GM19240 (cell line): ENCODE data around the gene TNFRSF21.
"Not testable (repeated sequence)": the region's sequence is repeated elsewhere in the genome, so short reads cannot be mapped to it uniquely, and the experiment has no call there.

Experiments used
- DNase-seq: peaks from one replicate; pipeline ENCODE4 v3.0.0; 2011; ENCODE audit warnings: low spot score; ENCODE audit not compliant: insufficient read length

TNFRSF21 gene

DNA sequence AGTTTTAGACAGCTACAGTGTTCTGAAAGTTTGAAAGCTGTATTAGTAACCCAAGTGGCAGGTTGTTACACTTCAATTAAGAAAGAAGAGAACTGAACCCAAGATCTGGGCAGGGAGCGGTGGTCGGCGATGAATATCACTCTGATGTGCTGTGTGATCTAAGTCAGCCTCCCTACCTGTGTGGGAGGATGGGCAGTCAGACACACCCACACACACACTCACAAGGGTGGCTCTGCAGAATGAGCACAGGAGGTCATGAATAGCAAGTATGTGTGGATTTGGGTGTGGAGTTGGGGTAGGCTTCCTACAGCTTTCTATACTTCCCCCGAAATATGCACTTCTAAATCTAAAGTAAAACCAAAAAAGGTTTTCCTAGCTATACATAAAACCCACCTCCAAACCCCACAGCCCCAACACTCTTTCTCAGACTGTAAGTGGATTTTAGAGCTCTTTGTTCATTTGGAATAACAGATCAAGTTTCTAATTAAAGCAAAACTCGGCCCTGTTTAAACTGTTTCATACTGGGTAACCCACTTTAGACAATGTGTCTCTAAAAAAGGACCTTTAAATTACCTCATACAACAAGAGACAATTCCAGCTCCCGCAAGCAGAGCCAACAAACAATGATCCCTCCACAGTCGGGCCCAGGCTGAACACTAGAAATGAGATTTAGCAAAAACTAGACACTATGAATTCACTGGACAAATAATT is 19.4 kb downstream of the TNFRSF21 start:
- DNase-seq, result no peak

DNA sequence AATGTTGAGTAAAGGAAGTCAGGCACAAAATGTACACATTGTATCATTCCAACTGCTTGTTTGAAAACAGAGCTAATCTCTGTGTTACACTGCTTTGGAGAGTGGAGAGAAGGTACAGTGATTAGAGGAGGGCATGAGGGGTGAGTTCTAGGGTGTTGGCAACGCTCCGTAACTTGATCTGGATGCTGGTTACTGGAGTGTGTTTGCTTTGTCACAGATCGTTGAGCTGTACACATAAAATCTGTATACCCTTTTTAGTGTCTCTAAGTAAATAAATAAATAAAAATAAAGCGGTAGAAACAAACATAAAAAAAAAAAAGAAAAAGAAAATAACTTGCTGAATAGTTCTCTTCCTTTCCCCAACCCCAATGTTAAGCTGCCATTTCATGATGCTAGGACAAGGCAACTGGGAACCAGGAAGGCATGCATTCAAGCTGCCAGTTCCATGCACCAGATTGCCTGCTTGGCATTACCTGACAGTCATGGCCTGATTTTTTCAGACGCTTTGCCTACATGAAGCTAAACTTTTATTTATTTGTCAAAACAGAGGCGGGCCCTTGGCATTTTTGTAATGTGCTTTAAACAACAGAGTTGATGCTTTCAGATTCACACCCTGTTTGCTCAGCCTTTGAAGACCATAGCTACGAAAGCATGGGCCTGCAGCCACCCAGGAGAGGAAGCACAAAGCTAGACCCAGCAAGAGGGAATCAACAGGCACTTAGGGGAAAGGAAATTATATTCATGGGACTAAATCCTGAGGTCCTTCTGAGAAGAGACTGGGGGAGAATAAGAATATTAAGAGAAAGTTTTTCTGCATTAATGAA is 21.2 kb downstream of the TNFRSF21 start:
- DNase-seq, result no peak

DNA sequence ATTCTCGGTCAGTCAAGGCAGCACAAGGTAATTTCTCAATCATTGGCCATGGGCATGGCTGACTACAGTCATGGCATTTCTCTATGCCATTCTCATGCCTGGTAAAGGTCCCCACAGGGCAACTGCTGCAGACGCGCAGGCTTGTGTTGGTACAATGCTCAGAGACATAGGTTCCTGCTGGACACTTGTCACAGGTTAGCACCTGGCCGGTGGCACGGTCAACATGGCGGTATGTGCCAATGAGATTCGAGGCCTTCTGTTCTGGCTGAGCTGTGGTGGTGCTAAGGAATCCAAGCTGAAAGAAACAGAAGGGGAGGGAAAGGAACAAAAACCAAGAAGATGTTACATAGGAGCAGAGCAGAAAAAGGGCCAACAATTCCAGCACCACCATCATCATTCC is 23.4 kb downstream of the TNFRSF21 start:
- DNase-seq, result no peak

DNA sequence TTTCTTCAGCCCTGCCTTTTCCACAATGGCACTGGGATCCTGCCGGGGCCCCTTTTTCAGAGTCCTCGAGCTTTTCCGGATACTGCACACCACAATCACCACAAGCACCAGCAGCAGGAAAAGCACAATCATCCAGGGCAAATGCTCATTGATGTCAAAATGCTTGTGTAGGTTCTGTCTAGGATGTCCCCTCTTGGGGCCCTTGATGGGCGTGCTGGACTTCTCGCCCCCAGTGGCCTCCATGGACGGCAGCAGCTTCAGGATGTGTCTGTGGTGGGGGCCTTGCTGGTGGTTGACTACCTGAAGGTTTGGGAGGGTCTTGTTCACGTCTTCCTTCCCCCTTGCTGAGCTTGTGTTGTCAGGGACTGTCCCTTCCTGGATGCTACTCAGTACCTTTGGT is 25.7 kb downstream of the TNFRSF21 start:
- DNase-seq, result no peak

DNA sequence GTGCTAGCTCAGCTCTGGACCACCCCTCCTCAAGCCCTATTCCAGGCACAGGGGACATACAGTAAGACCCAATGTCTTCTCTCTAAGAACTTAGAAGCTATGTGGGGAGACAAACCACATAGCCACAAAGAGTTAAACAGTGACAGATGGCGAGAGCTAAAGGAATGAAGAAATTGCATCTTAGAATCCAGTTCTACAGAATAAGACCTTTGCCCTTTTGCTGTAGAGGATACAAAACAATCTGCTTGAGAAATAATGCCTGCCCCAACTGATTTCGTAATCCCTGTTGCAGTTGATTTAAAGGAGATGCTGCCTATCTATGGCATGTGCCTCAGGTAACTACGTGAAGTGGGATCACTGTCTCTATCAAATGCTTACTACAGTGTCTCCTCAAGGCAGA is 31.2 kb downstream of the TNFRSF21 start:
- DNase-seq, result no peak

DNA sequence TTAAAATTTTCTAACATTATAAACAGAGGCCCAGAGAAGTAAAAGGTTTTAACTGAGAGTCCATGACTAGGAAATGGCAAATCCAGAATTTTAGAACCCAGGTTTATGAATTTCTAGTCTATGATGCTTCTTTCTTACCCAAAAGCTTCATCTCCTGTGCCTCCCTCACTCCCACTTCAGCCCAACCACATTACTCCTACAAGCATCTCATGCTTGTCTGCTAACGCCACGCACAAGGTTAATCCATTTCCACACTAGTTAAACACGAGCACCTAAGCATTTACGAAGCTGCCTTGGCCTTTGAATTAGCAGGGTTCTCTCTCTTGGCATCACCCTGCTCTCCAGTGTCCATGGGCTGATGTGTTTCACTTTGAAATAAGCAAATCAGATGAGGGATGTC is 32.0 kb downstream of the TNFRSF21 start:
- DNase-seq, result no peak

DNA sequence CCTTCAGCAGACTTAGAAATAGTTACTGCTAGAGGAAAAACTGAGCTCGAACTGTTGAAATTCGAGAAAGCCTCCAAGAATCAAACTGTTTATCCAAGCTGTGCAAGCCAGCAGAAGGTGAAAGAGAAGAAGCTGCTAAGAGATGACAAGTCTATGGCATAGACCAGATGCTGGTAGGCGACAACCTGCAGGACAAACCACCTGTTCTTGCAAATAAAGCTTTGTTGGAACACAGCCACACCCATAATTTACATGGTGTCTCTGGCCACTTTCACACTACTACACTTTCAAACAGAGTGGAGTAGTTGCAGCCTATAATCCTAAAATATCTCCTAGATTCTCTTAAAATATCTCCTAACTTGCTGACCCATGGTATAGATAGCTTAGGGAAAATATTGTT is 33.3 kb downstream of the TNFRSF21 start:
- no peak for DNase-seq

DNA sequence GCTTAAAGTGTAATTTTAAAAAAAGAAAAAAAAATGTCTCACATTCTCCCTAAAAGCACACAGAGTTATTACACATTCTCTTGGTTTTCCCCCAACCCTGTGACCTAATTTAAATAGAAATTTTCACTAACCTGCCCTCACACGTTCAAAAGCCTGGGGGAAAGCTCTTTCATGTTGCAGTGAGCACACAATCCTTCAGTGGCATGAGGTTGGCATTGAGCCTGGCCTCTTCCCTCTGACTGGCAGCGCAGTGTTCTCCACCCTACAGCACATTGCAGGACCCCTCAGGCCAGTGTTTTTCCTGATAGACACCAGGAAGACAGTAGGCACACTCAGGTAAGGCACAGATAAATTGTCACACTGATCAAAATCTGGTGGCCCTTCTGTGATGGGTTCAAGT is 34.1 kb downstream of the TNFRSF21 start:
- no peak for DNase-seq

DNA sequence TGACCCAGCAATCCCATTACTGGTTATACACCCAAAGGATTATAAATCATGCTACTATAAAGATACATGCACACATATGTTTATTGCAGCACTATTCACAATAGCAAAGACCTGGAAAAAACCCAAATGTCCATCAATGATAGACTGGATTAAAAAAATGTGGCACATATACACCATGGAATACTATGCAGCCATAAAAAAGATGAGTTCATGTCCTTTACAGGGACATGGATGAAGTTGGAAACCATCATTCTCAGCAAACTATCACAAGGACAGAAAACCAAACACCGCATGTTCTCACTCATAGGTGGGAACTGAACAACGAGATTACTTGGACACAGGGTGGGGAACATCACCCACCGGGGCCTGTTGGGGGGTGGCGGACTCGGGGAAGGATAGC is 34.6 kb downstream of the TNFRSF21 start:
- not testable (repeated sequence) for DNase-seq

DNA sequence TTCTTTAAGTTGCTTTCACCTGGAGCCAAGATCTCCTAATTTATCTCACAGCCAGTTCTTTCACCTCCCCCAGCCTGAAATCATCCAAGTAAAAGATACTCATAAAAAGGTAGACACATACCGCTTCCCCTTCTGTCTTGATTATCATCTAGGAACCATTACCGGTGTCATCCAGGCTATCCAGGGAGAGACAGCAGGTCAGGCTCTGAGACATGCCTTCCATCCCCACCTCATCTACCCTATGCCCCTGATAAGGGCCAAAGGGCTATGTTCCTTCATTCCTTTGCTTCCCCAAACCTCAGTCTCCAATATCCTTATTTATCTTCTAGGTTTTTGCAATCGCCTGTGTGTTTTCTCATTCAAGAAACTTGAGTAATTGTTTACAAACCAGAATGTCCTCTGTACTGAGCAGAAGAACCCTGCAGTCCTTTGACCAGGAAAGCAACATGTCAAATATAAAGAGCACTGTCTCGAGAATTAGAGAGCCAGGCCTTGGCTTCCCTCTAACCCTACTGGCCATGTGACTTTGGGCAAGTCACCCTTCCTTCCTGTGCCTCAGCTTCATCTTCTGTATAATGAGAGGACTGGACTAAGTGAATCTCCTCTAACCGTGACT is 41.0 kb downstream of the TNFRSF21 start:
- no peak for DNase-seq

DNA sequence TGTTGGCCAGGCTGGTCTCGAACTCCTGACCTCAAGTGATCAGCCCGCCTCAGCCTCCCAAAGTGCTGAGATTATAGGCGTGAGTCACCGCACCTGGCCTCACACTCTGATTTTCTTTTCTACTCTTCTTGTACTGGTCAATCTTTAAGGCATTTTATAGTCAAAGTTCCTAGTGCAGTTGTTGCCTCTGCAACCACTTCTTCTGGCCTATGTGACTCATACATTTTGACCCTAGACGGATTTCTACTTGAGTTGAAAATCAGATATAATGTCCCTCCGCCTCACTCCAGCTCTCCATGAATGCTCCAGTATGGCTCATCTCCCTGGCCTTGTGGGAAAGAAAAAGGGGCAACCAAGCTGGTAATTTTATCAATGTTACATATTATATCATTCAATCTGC is 42.4 kb downstream of the TNFRSF21 start:
- DNase-seq, result no peak

DNA sequence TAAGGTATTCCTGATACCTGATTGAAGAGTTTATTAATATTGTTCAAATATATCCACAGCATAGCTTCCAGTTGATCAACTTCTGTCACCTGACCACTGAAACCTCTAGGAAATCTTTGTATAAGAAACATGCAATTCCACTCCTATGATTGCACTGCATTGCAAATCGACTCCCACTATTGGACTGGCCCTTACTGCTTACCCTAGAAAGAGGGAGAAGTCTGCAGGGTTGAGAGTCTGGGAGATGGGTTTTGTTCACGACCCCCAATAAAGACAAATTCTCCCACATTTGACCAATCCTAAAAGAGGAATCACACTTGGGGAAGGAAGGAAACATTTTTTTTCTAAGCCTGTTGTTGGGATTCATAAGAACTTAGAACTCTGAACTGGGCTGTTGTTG is 43.7 kb downstream of the TNFRSF21 start:
- DNase-seq, result no peak

DNA sequence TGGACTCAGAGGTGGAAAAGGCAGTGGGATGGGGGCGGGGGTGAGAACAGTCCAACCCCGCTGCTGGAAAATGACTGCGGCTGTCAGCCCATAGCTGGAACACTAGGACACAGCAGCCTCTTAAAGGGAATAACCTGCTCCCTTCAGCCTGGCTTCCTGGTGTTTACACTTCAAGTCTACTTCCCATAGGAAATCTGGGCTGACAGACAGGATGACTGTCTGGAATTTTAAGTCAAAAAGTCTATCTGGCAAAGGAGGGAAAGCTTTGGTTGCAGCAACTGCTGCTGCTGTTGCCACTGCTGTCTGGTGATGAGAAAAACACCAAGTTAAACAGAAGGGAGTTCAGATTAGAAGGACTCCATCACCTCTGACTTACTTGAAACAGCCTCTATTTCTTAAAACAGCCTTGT is 44.9 kb downstream of the TNFRSF21 start:
- DNase-seq, result no peak

DNA sequence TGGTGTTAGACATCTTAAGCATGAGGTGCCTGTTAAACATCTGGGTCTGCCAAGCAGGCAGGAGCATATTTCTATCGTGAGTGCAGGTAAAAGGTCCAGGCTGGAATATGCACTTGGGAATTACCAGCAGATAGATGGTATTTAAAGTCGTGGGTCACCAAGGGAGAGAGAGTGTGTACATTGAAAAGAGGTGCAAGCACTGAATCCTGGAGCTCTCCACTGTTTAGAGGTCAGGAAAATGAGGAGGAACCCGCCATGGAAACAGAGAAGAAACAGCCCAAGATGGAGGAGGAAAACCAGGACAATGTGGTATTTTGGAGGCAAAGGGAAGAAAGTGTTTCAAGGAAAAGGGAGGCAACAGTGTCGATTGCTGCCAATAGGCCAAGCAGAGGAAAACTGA is 46.4 kb downstream of the TNFRSF21 start:
- no peak for DNase-seq

DNA sequence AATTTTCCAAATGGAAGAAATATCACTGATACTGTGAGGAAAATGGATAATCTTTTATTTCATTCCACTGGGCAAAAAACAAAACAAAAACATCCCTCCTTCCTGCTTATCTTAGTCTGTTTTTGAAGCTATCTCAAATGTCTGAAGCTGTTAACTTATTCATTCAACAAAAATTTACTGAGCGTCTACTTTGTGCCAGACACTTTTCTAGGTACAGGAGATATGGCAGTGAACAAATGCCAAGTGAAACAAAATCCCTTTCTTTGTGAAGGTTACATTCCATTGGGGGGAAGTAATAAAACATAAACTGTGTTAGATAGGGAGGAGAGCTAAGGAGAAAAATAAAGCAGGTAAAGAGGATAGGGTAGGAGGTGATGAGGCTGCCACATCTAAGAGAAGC is 47.5 kb downstream of the TNFRSF21 start:
- no peak for DNase-seq

DNA sequence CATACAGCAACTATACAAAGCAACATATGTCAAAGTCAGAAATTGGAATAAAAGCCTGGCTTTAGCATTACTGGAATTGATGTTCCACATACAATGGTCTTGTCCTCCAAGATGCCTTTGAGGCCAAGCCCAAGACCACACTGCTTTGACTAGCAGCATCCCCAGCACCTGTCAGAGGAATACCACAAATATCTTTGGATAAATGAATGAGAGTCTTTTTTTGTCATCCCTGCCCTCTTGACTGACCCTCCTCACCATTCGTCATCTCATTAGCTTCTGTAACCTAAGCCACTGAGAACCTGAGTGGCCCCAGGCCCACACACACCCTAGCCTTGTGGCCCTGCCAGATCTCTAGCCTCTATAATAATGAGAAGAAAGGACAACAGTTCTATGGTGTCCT is 48.5 kb downstream of the TNFRSF21 start:
- DNase-seq, result no peak

DNA sequence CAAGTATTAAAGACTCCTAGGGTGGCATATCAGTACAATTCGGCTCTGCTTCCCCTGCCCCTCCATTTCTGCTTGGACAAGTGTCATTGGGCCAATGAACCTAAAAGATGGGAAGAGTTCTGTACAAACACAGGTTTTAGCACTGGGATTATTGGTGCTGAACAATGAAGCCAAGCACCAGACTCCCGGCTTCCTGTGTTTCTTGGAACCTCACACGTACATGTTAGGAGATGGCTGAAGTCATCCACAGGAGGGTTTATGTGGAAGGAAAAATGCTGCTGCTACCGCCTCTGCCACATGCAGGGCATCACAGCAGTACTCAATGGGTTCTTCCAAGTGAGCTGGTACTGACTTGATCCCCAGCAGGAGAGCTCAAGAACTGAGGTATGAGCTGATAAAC is 49.7 kb downstream of the TNFRSF21 start:
- no peak for DNase-seq

DNA sequence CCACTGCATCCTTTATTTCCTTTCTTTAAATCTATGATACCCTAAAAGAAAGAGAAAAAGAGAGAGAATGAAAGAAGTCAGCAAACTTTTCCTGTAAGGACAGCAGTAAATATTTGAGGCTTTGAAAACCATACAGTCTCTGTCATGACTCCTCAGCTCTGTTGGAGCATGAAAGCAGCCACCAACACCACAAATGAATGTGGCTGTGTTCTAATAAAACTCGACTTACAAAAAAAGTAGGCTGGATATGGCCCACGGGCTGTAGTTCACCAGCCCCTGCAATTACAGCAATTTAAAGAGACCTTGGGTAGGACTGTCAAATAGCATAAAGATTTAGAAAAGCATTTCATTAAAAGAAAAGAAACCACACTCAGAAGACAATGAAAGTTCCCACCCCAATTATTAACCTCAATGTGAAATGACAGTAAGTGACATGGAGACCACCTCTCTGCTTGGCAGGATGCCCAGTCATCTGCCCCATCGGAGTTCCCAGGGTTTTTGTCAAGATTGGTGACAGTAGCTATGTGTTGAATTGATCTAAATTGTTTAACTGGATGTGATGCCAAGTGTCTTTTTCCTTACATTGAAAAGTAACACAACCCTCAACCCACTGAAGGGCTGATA is 50.9 kb downstream of the TNFRSF21 start:
- no peak for DNase-seq

DNA sequence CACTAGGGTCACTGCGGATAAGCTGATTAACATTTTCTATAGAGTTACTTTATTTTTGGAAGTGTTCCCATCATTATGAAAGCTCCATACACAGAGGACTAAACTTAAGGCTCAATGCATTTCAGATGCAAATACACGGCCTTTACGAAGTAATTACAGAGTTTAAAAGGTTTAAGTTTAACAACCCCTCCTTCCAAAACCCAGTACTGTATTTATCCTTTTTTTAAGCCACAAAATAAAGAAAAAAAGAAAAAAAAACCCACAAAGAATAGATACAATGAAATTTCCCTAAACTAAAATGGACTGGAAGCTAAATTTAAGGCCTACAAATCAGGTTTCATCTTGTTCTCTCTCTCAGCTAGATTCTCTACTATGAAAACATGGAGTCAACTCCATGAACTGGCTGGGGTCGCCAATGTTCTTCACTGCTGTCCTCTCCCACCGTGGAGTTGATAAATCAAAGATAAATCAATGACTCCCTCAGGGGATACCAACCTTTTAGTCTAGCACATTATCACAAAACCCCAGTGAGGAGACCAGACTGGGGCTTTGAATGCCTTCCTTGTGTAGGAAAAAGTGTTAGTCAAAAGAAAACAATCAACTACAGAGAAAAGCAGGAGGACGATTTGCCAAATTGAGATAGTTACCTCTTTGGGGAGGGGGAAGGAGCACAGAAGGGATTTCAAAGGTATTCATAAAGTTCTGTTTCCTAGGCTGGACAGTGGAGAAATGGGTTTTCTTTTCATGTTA is 52.5 kb downstream of the TNFRSF21 start:
- no peak for DNase-seq

DNA sequence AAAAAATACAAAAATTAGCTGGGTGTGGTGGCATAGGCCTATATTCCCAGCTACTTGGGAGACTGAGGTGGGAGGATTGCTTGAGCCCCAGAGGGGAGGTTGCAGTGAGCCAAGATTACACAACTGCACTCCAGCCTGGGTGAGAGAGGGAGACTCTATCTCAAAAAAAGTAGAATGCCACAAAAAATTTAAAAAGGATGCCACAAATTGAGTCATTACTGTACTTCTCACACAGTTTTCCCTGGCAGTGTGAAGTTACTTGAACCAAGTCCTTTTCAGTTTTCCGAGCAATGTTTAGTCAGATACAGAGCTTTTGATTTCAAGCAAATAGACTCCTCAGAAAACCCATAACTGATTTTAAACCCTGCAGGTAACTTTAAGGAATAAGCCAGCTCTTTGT is 53.3 kb downstream of the TNFRSF21 start:
- DNase-seq, result no peak

DNA sequence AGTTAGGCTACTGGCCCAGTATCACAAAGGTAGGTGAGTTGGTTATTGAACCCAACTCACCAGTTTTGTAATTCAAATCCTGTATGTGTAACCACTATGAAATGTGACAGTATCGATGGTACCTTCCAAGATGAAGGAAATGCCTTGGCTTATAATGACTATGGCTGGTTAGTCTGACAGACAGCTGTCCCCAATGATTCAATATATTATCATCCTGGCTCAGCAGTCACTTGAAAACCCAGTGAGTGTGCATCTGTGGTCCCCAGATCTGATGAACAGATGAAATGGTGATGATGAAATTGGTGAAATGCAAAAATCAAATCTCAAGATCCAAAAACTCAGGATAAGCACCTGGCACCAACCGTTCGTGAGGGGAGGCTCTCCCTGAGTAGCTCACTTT is 54.8 kb downstream of the TNFRSF21 start:
- no peak for DNase-seq
